H9 (cell line): ENCODE results near the gene ZNF674. TPM values are rescaled to one million over a fixed set of nuclear protein-coding genes. Genes with fewer than 3 reads are reported as not detected.

Experiments used
- DNase-seq: peaks from one replicate; pipeline ENCODE4 v3.0.0-alpha.2; 2017
- H2AFZ ChIP-seq: one replicate; pipeline ENCODE4 v1.6.1; 2013; ENCODE audit warnings: mild to moderate bottlenecking, low read length, control low read depth, moderate library complexity
- H2AK5ac ChIP-seq: 2 replicates; pipeline ENCODE4 v1.6.1; 2013; ENCODE audit warnings: low read length, control low read depth, mixed read lengths; ENCODE audit not compliant: insufficient read length
- H2BK120ac ChIP-seq: one replicate; pipeline ENCODE4 v1.6.1; 2013; ENCODE audit warnings: low read depth, mild to moderate bottlenecking, low read length, control low read depth, inconsistent platforms; ENCODE audit not compliant: poor library complexity, severe bottlenecking
- H2BK12ac ChIP-seq: 2 replicates; pipeline ENCODE4 v1.6.1; 2013; ENCODE audit warnings: low read length, control low read depth, mixed read lengths, low read depth; ENCODE audit not compliant: insufficient read length
- H2BK15ac ChIP-seq: 2 replicates; pipeline ENCODE4 v1.6.1; 2013; ENCODE audit warnings: low read depth, low read length, control low read depth
- H2BK20ac ChIP-seq: one replicate; pipeline ENCODE4 v1.6.1; 2013; ENCODE audit warnings: low read depth, mild to moderate bottlenecking, low read length, control low read depth, inconsistent platforms; ENCODE audit not compliant: poor library complexity, severe bottlenecking
- H2BK5ac ChIP-seq: 2 replicates; pipeline ENCODE4 v1.6.1; 2013; ENCODE audit warnings: low read length, control low read depth, mixed read lengths; ENCODE audit not compliant: insufficient read length
- H3K14ac ChIP-seq: 2 replicates; pipeline ENCODE4 v1.6.1; 2013; ENCODE audit warnings: low read length, control low read depth; ENCODE audit not compliant: insufficient read depth
- H3K18ac ChIP-seq: 2 replicates; pipeline ENCODE4 v1.6.1; 2013; ENCODE audit warnings: low read depth, mild to moderate bottlenecking, mixed read lengths, low read length, control low read depth; ENCODE audit not compliant: insufficient read length
- H3K23ac ChIP-seq: 2 replicates; pipeline ENCODE4 v1.6.1; 2013; ENCODE audit warnings: low read length, control low read depth, mixed read lengths, low read depth; ENCODE audit not compliant: insufficient read length
- H3K23me2 ChIP-seq: 2 replicates; pipeline ENCODE4 v1.6.1; 2013; ENCODE audit warnings: low read depth, mild to moderate bottlenecking, mixed read lengths, low read length, control low read depth; ENCODE audit not compliant: insufficient read length, poor library complexity, severe bottlenecking
- H3K27ac ChIP-seq: 2 replicates; pipeline ENCODE4 v1.5.1; 2013; ENCODE audit warnings: low read length, control low read depth, mixed read lengths, low read depth; ENCODE audit not compliant: insufficient read length
- H3K27me3 ChIP-seq: 2 replicates; pipeline ENCODE4 v1.6.1; 2013; ENCODE audit warnings: low read length, control low read depth, inconsistent platforms; ENCODE audit not compliant: insufficient read depth
- H3K4ac ChIP-seq: 2 replicates; pipeline ENCODE4 v1.6.1; 2013; ENCODE audit warnings: low read depth, mild to moderate bottlenecking, control low read depth, inconsistent platforms, low read length, moderate library complexity
- H3K4me1 ChIP-seq: 2 replicates; pipeline ENCODE4 v1.6.1; 2013; ENCODE audit warnings: low read length, control low read depth, inconsistent platforms; ENCODE audit not compliant: insufficient read depth
- H3K4me2 ChIP-seq: 2 replicates; pipeline ENCODE4 v1.6.1; 2013; ENCODE audit warnings: low read length, control low read depth, mixed read lengths; ENCODE audit not compliant: insufficient read length, insufficient read depth
- H3K56ac ChIP-seq: 2 replicates; pipeline ENCODE4 v1.6.1; 2013; ENCODE audit warnings: low read depth, mild to moderate bottlenecking, mixed read lengths, low read length, control low read depth; ENCODE audit not compliant: insufficient read length
- H3K79me1 ChIP-seq: 2 replicates; pipeline ENCODE4 v1.6.1; 2013; ENCODE audit warnings: low read depth, mild to moderate bottlenecking, moderate library complexity, low read length, control low read depth, inconsistent platforms; ENCODE audit not compliant: insufficient read depth, poor library complexity, severe bottlenecking
- H3K79me2 ChIP-seq: 2 replicates; pipeline ENCODE4 v1.6.1; 2013; ENCODE audit warnings: low read length, control low read depth, inconsistent platforms; ENCODE audit not compliant: insufficient read depth
- H3K9ac ChIP-seq: 2 replicates; pipeline ENCODE4 v1.6.1; 2013; ENCODE audit warnings: low read length, control low read depth, mixed read lengths; ENCODE audit not compliant: insufficient read length; ENCODE audit errors: extremely low read depth
- H3K9me3 ChIP-seq: one replicate; pipeline ENCODE4 v1.6.1; 2013; ENCODE audit warnings: low read depth, low read length, inconsistent platforms; ENCODE audit not compliant: control insufficient read depth
- H3T11ph ChIP-seq: one replicate; pipeline ENCODE4 v1.6.1; 2013; ENCODE audit warnings: mild to moderate bottlenecking, low read length, control low read depth, inconsistent platforms
- H4K20me1 ChIP-seq: one replicate; pipeline ENCODE4 v1.6.1; 2013; ENCODE audit not compliant: control insufficient read depth, insufficient read length, insufficient read depth
- H4K5ac ChIP-seq: 2 replicates; pipeline ENCODE4 v1.6.1; 2013; ENCODE audit warnings: low read depth, mild to moderate bottlenecking, mixed read lengths, low read length, control low read depth; ENCODE audit not compliant: insufficient read length
- H4K8ac ChIP-seq: replicated peaks from 2 replicates; pipeline ENCODE4 v1.6.1; 2013; ENCODE audit warnings: low read length, control low read depth, mixed read lengths, low read depth; ENCODE audit not compliant: insufficient read length
- H4K91ac ChIP-seq: 2 replicates; pipeline ENCODE4 v1.6.1; 2013; ENCODE audit warnings: low read depth, mild to moderate bottlenecking, moderate library complexity, mixed read lengths, low read length, control low read depth; ENCODE audit not compliant: insufficient read length
- H3K27ac Mint-ChIP-seq, 3 experiments: 2 replicates in 2 of 3; 3 replicates in 1 of 3; pipeline ENCODE4 v1.8.0; 2020 to 2021; ENCODE audit warnings: mixed read lengths in 3 of 3, mild to moderate bottlenecking in 1 of 3, moderate library complexity in 1 of 3
- H3K27me3 Mint-ChIP-seq: 2 replicates; pipeline ENCODE4 v1.8.0; 2021; ENCODE audit warnings: low read depth, mild to moderate bottlenecking, moderate library complexity, mixed read lengths
- H3K36me3 Mint-ChIP-seq, 3 experiments: 2 replicates in 2 of 3; 3 replicates in 1 of 3; pipeline ENCODE4 v1.8.0; 2020 to 2021; ENCODE audit warnings: low read depth in 3 of 3, mixed read lengths in 3 of 3; ENCODE audit not compliant: insufficient read depth in 1 of 3
- H3K4me1 Mint-ChIP-seq, 2 experiments: 2 replicates each; pipeline ENCODE4 v1.8.0; 2020; ENCODE audit warnings: mixed read lengths in 2 of 2
- H3K4me3 Mint-ChIP-seq, 2 experiments: 2 replicates in 1 of 2; 3 replicates in 1 of 2; pipeline ENCODE4 v1.8.0; 2020 to 2021; ENCODE audit warnings: mild to moderate bottlenecking in 2 of 2, mixed read lengths in 2 of 2, moderate library complexity in 1 of 2
- H3K9me3 Mint-ChIP-seq, 2 experiments: 2 replicates in 1 of 2; 3 replicates in 1 of 2; pipeline ENCODE4 v1.8.0; 2020; ENCODE audit warnings: mild to moderate bottlenecking in 2 of 2, mixed read lengths in 2 of 2, moderate library complexity in 1 of 2
- WGBS: extraction: QIAGEN DNeasy Blood & Tissue Kit; methylation state at CpG from one replicate; pipeline ENCODE4 v1.1.7; 2013; ENCODE audit warnings: missing lambda C conversion rate, low lambda C conversion rate, mixed read lengths; ENCODE audit not compliant: insufficient read length; ENCODE audit errors: extremely low coverage; 5-methylcytosine and 5-hydroxymethylcytosine counted together
- total RNA-seq: library from RNA; stranded (reverse); gene quantifications from 2 replicates; pipeline ENCODE4 v1.2.1, GENCODE V29; 2021
- TF ChIP-seq, protein P1 (sequence below): fragments of 200-600 bp; sonication (generic); conservative IDR thresholded peaks from 3 replicates; pipeline ENCODE4 v1.8.0; 2021; ENCODE audit warnings: antibody characterized with exemption, mild to moderate bottlenecking

ZNF674 gene
- total RNA-seq, 1 experiment from 2014 or later = 10.1 TPM

DNA sequence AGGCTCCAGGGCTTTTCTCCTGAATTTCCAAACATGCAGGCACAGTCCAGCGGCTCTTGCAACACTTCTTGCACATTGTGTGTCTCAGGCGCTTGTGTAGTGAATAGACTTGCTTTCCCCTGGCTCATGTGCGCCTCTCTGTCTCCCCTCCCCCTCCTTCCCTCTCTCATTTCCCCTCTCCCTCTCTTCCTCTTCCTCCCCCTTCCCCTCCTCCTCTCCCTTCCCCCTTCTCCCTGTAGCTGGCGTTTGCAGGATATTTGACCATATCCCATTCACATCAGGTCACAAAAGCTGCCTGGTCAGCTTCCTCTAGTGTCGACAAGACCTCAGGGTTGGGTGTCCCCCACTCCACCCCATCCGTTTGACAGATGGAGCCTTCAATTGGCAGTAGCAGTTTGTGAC, 30.8 kb upstream of the ZNF674 start:
- Histone ChIP-seq H4K8ac (no peak overlapping the region), H3K79me1 (no peaks in the 10 kb centered on the region), H2BK20ac (no peak overlapping the region), H2BK5ac (no peak overlapping the region), H3K23ac (no peak overlapping the region), H3K79me2 (peaks cover 16% of the 10 kb centered on the region; the same call in 1 of the 2 replicates), H3K9ac (no peak overlapping the region), H3K14ac (no peak overlapping the region), H3K4me1 (no peaks in the 10 kb centered on the region; the same call in 1 of the 2 replicates), H3K56ac (no peak overlapping the region), H3K27me3 (no peaks in the 10 kb centered on the region; the same call in 1 of the 2 replicates), H2BK12ac (no peak overlapping the region), H3K4me2 (peak overlapping the region; percentile 71), H3K9me3 (peaks cover 5% of the 10 kb centered on the region), H2BK15ac (no peak overlapping the region), H4K91ac (no peak overlapping the region), H4K20me1 (no peaks in the 10 kb centered on the region), H2AFZ (no peak overlapping the region), H3K18ac (no peak overlapping the region), H3K23me2 (peaks cover 5% of the 10 kb centered on the region), H3K27ac (no peak overlapping the region), H2AK5ac (no peak overlapping the region), H3T11ph (no peak overlapping the region), H3K4ac (no peak overlapping the region), H2BK120ac (no peak overlapping the region), H4K5ac (no peak overlapping the region)
- peak overlapping the region; percentile 75 to 93 for H3K4me3 Mint-ChIP-seq
- no CpG with 5 or more reads among the region's 6 CpGs for WGBS
- H3K4me1 Mint-ChIP-seq = peaks cover 12 to 21% of the 10 kb centered on the region in 2 experiments
- H3K36me3 Mint-ChIP-seq = peaks cover 21 to 48% (median 22%) of the 10 kb centered on the region in 3 experiments; a peak in 6 of 7 replicates
- H3K27me3 Mint-ChIP-seq = peaks cover 6% of the 10 kb centered on the region
- TF ChIP-seq, protein P1, sequence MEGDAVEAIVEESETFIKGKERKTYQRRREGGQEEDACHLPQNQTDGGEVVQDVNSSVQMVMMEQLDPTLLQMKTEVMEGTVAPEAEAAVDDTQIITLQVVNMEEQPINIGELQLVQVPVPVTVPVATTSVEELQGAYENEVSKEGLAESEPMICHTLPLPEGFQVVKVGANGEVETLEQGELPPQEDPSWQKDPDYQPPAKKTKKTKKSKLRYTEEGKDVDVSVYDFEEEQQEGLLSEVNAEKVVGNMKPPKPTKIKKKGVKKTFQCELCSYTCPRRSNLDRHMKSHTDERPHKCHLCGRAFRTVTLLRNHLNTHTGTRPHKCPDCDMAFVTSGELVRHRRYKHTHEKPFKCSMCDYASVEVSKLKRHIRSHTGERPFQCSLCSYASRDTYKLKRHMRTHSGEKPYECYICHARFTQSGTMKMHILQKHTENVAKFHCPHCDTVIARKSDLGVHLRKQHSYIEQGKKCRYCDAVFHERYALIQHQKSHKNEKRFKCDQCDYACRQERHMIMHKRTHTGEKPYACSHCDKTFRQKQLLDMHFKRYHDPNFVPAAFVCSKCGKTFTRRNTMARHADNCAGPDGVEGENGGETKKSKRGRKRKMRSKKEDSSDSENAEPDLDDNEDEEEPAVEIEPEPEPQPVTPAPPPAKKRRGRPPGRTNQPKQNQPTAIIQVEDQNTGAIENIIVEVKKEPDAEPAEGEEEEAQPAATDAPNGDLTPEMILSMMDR = no peak
- no peak for DNase-seq
- peaks cover 66 to 72% of the 10 kb centered on the region in 2 experiments for H3K9me3 Mint-ChIP-seq
- no peak overlapping the region for H3K27ac Mint-ChIP-seq
